Transverse colon (tissue), 4 donors: Measurements from ENCODE around the gene KLRK1.

Experiments used
- EP300 ChIP-seq: sonication (generic); formaldehyde crosslinking; IDR thresholded peaks from one replicate; pipeline ENCODE4 v1.6.1; 2017; ENCODE audit warnings: antibody characterized with exemption, low read depth
- POLR2A ChIP-seq: fragments of 450-650 bp; IDR thresholded peaks from one replicate; pipeline ENCODE4 v1.6.1; 2016; ENCODE audit warnings: antibody characterized with exemption, mild to moderate bottlenecking, moderate library complexity
- POLR2AphosphoS5 ChIP-seq, 3 donors: sonication (generic); formaldehyde crosslinking; IDR thresholded peaks; one replicate each; pipeline ENCODE4 v1.6.1; 2016; ENCODE audit warnings: antibody characterized with exemption in 3 of 3
- TF ChIP-seq, protein P1 (sequence below), 5 experiments: fragments of 200-600 bp in 3 of 5; fragments of 450-650 bp in 2 of 5; sonication (generic) in 3 of 5; IDR thresholded peaks; 1 replicate in 2 of 5; 2 replicates in 3 of 5; pipeline ENCODE4 v1.5.1; 2016 to 2017; ENCODE audit warnings: antibody characterized with exemption in 5 of 5, inconsistent platforms in 3 of 5, mild to moderate bottlenecking in 2 of 5, moderate library complexity in 1 of 5

DNA sequence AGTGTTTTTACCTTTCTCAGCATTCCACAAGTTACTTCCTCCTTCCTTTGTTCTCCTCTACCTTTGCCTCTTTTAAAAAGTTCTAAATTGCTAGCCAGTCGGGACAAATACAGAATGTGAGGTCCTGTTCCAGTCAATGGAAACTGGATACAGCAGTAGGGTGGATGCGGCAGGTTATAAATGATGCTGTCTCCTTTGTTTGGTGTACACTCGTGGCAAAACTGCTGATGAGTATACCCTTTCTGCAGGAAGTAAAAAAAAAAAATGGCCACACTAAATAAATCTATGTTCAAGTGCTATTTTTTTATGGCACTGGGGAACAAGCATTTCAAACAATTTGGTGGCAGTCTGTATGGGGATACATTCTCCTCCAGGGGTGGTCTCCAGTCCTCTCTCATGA lies 27.5 kb downstream of the KLRK1 start:
- TF ChIP-seq, protein P1, sequence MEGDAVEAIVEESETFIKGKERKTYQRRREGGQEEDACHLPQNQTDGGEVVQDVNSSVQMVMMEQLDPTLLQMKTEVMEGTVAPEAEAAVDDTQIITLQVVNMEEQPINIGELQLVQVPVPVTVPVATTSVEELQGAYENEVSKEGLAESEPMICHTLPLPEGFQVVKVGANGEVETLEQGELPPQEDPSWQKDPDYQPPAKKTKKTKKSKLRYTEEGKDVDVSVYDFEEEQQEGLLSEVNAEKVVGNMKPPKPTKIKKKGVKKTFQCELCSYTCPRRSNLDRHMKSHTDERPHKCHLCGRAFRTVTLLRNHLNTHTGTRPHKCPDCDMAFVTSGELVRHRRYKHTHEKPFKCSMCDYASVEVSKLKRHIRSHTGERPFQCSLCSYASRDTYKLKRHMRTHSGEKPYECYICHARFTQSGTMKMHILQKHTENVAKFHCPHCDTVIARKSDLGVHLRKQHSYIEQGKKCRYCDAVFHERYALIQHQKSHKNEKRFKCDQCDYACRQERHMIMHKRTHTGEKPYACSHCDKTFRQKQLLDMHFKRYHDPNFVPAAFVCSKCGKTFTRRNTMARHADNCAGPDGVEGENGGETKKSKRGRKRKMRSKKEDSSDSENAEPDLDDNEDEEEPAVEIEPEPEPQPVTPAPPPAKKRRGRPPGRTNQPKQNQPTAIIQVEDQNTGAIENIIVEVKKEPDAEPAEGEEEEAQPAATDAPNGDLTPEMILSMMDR (IDR thresholded peaks at IDR 0.05) = no peak
- TF ChIP-seq EP300 (no peak), POLR2A (no peak), POLR2AphosphoS5 (IDR thresholded peaks at IDR 0.05) (no peak)
